ENCODE measurements around the gene DPYSL4. TPM values are rescaled to one million over a fixed set of nuclear protein-coding genes. Genes with fewer than 3 reads are reported as not detected.

The DPYSL4 gene
- total RNA-seq, 1 experiment from 2014 or later: 26.3 TPM

DNA sequence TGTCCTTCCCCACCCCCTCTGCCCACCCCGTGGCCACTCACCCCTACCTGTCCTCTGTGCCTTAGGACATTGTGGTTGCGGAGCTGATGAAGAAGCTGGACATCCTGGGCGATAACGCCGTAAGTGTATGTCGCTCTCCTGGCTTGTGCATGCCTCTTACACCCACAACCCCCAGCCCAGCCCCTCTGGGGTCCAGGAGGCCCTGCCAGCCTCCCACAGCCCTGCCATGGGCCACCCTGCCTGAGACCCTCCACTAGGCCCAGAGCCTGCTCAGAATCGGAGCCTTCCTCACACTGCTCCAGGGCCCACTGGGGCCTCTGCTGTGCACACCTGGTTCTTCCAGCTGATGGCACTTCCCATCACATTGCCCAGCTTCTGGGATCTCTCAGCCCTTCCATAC, 36.8 kb upstream of the DPYSL4 start:
- H2BK12ac ChIP-seq (ENCODE audit: insufficient read length, low read depth, low read length): no peak overlapping the region
- WGBS (ENCODE audit: extremely low coverage, insufficient read length, low lambda C conversion rate): no CpG with 5 or more reads among the region's 7 CpGs
- no peak overlapping the region for H2BK15ac ChIP-seq (ENCODE audit: low read depth, low read length)
- H3T11ph ChIP-seq (ENCODE audit: low read length): no peak overlapping the region
- H2BK120ac ChIP-seq (ENCODE audit: low read depth, low read length, poor library complexity, severe bottlenecking): no peak overlapping the region
- no peak overlapping the region for H3K14ac ChIP-seq (ENCODE audit: insufficient read depth, low read length)
- H2AFZ ChIP-seq (ENCODE audit: low read length): no peak overlapping the region
- H3K79me2 ChIP-seq (ENCODE audit: insufficient read depth, low read length): no peaks in the 10 kb centered on the region
- no peak overlapping the region for H3K4me3 Mint-ChIP-seq
- no peak overlapping the region for H4K8ac ChIP-seq (replicated peaks; ENCODE audit: insufficient read length, low read depth, low read length)
- no peak overlapping the region for H2AK5ac ChIP-seq (ENCODE audit: insufficient read length, low read length)
- H3K27ac ChIP-seq (ENCODE audit: insufficient read length, low read depth, low read length): no peak overlapping the region
- TF ChIP-seq, protein P1, sequence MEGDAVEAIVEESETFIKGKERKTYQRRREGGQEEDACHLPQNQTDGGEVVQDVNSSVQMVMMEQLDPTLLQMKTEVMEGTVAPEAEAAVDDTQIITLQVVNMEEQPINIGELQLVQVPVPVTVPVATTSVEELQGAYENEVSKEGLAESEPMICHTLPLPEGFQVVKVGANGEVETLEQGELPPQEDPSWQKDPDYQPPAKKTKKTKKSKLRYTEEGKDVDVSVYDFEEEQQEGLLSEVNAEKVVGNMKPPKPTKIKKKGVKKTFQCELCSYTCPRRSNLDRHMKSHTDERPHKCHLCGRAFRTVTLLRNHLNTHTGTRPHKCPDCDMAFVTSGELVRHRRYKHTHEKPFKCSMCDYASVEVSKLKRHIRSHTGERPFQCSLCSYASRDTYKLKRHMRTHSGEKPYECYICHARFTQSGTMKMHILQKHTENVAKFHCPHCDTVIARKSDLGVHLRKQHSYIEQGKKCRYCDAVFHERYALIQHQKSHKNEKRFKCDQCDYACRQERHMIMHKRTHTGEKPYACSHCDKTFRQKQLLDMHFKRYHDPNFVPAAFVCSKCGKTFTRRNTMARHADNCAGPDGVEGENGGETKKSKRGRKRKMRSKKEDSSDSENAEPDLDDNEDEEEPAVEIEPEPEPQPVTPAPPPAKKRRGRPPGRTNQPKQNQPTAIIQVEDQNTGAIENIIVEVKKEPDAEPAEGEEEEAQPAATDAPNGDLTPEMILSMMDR (conservative IDR thresholded peaks at IDR 0.05): no peak
- no peak overlapping the region for H4K5ac ChIP-seq (ENCODE audit: insufficient read length, low read depth, low read length)
- no peaks in the 10 kb centered on the region for H3K23me2 ChIP-seq (ENCODE audit: insufficient read length, low read depth, low read length, poor library complexity, severe bottlenecking)
- H3K4ac ChIP-seq (ENCODE audit: low read depth, low read length): no peak overlapping the region
- DNase-seq: no peak
- no peak overlapping the region for H3K27ac Mint-ChIP-seq
- H3K4me1 Mint-ChIP-seq: 0 out of 4 replicates have a peak, but pooled peaks cover 0 to 3% of the 10 kb centered on the region in 2 experiments
- no peak overlapping the region for H3K23ac ChIP-seq (ENCODE audit: insufficient read length, low read depth, low read length)
- H3K4me2 ChIP-seq (ENCODE audit: insufficient read depth, insufficient read length, low read length): no peak overlapping the region
- no peaks in the 10 kb centered on the region for H3K27me3 Mint-ChIP-seq (ENCODE audit: low read depth)
- no peak overlapping the region for H2BK5ac ChIP-seq (ENCODE audit: insufficient read length, low read length)
- H3K4me1 ChIP-seq (ENCODE audit: insufficient read depth, low read length): no peaks in the 10 kb centered on the region
- H3K18ac ChIP-seq (ENCODE audit: insufficient read length, low read depth, low read length): no peak overlapping the region
- H4K20me1 ChIP-seq (ENCODE audit: control insufficient read depth, insufficient read depth, insufficient read length): no peaks in the 10 kb centered on the region
- no peaks in the 10 kb centered on the region for H3K79me1 ChIP-seq (ENCODE audit: insufficient read depth, low read depth, low read length, poor library complexity, severe bottlenecking)
- H3K27me3 ChIP-seq (ENCODE audit: insufficient read depth, low read length): no peaks in the 10 kb centered on the region
- H3K9ac ChIP-seq (ENCODE audit: extremely low read depth, insufficient read length, low read length): no peak overlapping the region
- H2BK20ac ChIP-seq (ENCODE audit: low read depth, low read length, poor library complexity, severe bottlenecking): no peak overlapping the region
- no peak overlapping the region for H3K56ac ChIP-seq (ENCODE audit: insufficient read length, low read depth, low read length)
- no peaks in the 10 kb centered on the region; a peak in 1 of 7 replicates for H3K36me3 Mint-ChIP-seq (ENCODE audit: insufficient read depth in 1 of 3, low read depth in 3 of 3)
- H4K91ac ChIP-seq (ENCODE audit: insufficient read length, low read depth, low read length): no peak overlapping the region
- H3K9me3 Mint-ChIP-seq: no peaks in the 10 kb centered on the region
- no peaks in the 10 kb centered on the region for H3K9me3 ChIP-seq (ENCODE audit: control insufficient read depth, low read depth, low read length)

All from H9 (cell line).